ENCODE data around the gene POLR1E.

- no peak for TF ChIP-seq CTCF (IDR thresholded peaks at IDR 0.05; ENCODE audit: low read depth, low read length)
- no peak for TF ChIP-seq EZH2phosphoT487 (IDR thresholded peaks at IDR 0.05; ENCODE audit: low read depth)
Observed at GRCh38 chr9:37534901-37535300, 49.2 kb downstream of the POLR1E start.

All from OCI-LY3 (cell line).